Activated naive CD4-positive, alpha-beta T cell treated with anti-CD3 and anti-CD28 coated beads for 36 hours (primary cell): Measurements from ENCODE around the gene UGT8. TPM values are rescaled to one million over a fixed set of nuclear protein-coding genes. Genes with fewer than 3 reads are reported as not detected.

Source experiments
- CTCF ChIA-PET: fragments of 350-600 bp; sonication (Branson Sonifier 250); formaldehyde crosslinking; loops from one replicate; lab custom pipeline; 2021; ENCODE audit warnings: antibody characterized with exemption; lab: Charles Lee
- DNase-seq: peaks from one replicate; pipeline ENCODE4 v3.0.0-alpha.2; 2020
- H3K27ac Mint-ChIP-seq: one replicate; pipeline ENCODE4 v1.8.0; 2021; ENCODE audit warnings: mild to moderate bottlenecking, mixed read lengths
- H3K27me3 Mint-ChIP-seq: one replicate; pipeline ENCODE4 v1.8.0; 2021; ENCODE audit warnings: low read depth, mixed read lengths
- H3K36me3 Mint-ChIP-seq: one replicate; pipeline ENCODE4 v1.8.0; 2021; ENCODE audit warnings: low read depth, mixed read lengths
- H3K4me1 Mint-ChIP-seq: one replicate; pipeline ENCODE4 v1.8.0; 2021; ENCODE audit warnings: low read depth, mixed read lengths
- H3K4me3 Mint-ChIP-seq: one replicate; pipeline ENCODE4 v1.8.0; 2021; ENCODE audit warnings: mild to moderate bottlenecking, moderate library complexity, mixed read lengths
- H3K9me3 Mint-ChIP-seq: one replicate; pipeline ENCODE4 v1.8.0; 2021; ENCODE audit warnings: mixed read lengths
- intact Hi-C: fragments of 100-400 bp; cut with micrococcal nuclease; formaldehyde crosslinking; loops from one replicate; pipeline ENCODE4 v1.15.1; 2023
- microRNA-seq: library from miRNA; unstranded; fragments of <30 nt; microRNA quantifications from one replicate; pipeline ENCODE4 v1.2.0, GENCODE V29; 2022; ENCODE audit warnings: borderline microRNAs expressed, borderline replicate concordance
- total RNA-seq, 2 experiments: library from RNA; stranded (reverse); gene quantifications; one replicate each; pipeline ENCODE4 v1.2.3, GENCODE V29; 2021

Gene UGT8
- total RNA-seq, 2 experiments from 2014 or later: not detected

DNA sequence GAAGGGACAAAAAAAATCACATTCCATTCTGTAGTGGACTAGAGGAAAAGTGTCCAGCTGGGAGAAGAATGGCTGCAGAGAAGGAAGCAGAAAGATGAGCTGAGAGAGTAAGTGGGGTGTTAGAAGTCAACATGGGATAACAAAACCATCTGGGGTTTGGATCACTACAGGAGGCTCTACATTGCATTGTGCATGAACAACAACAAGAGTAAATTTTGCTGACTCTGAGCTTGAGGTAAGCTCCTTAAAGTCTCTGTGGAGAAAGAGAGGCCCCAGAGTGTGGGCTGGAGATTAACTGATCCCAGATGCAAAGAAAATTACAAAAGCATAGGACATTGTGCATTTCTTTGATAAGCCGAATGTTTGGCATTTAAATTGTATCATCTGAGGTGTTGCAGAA is 128.9 kb downstream of the UGT8 start:
- H3K4me1 Mint-ChIP-seq: no peaks in the 10 kb centered on the region
- intact Hi-C loops: no loop called here

More for the DNA sequence above, 128.9 kb downstream of the UGT8 start:
- no peak for DNase-seq
- H3K9me3 Mint-ChIP-seq: no peaks in the 10 kb centered on the region
- H3K36me3 Mint-ChIP-seq: no peaks in the 10 kb centered on the region
- no peak overlapping the region for H3K4me3 Mint-ChIP-seq
- H3K27me3 Mint-ChIP-seq: peaks cover 4% of the 10 kb centered on the region
- H3K27ac Mint-ChIP-seq: no peak overlapping the region
- CTCF ChIA-PET: no interaction called here

Small RNA genes within 50 kb of the gene (microRNA-seq; reads per million reads assigned to microRNA genes)
- not detected for gene MIR577
